Vagina (tissue), 2 donors: ENCODE data around the gene ARID1B. TPM values are rescaled to one million over a fixed set of nuclear protein-coding genes. Genes with fewer than 3 reads are reported as not detected.

ENCODE experiments used
- DNase-seq, 2 donors: peaks; one replicate each; pipeline ENCODE4 v3.0.0-alpha.2; 2017; ENCODE audit errors: extremely low spot score in 2 of 2
- H3K27ac ChIP-seq: fragments of 200-600 bp; sonication (generic); one replicate; pipeline ENCODE4 v1.5.1; 2019
- H3K27me3 ChIP-seq: fragments of 200-600 bp; sonication (generic); one replicate; pipeline ENCODE4 v1.5.1; 2019
- H3K36me3 ChIP-seq, 2 donors: fragments of 200-600 bp; sonication (generic); one replicate each; pipeline ENCODE4 v1.5.1; 2017 to 2019
- H3K4me1 ChIP-seq: fragments of 200-600 bp; sonication (generic); one replicate; pipeline ENCODE4 v1.5.1; 2019
- H3K4me3 ChIP-seq, 2 donors: fragments of 200-600 bp; sonication (generic); 1 replicate in 1 of 2; 2 replicates in 1 of 2; pipeline ENCODE4 v1.5.1; 2016 to 2019
- H3K9me3 ChIP-seq: fragments of 200-600 bp; sonication (generic); one replicate; pipeline ENCODE4 v1.5.1; 2019
- POLR2A ChIP-seq, 2 donors: fragments of 450-650 bp; IDR thresholded peaks; one replicate each; pipeline ENCODE4 v1.6.1; 2017; ENCODE audit warnings: antibody characterized with exemption in 2 of 2, mild to moderate bottlenecking in 2 of 2, moderate library complexity in 2 of 2
- POLR2AphosphoS5 ChIP-seq, 2 donors: sonication (generic); formaldehyde crosslinking; IDR thresholded peaks; one replicate each; pipeline ENCODE4 v1.9.0; 2017; ENCODE audit warnings: antibody characterized with exemption in 2 of 2, mild to moderate bottlenecking in 2 of 2, low read depth in 1 of 2; ENCODE audit not compliant: insufficient read depth in 1 of 2
- intact Hi-C: fragments of 100-400 bp; cut with DNase I; formaldehyde crosslinking; loops from one replicate; pipeline ENCODE4 v1.15.1; 2023
- total RNA-seq: library from RNA; depleted of rRNA; stranded (reverse); fragments of >200 nt; gene quantifications from one replicate; pipeline ENCODE4 v1.2.3, GENCODE V29; 2016
- TF ChIP-seq, protein P1 (sequence below), 3 experiments: fragments of 450-650 bp in 2 of 3; fragments of 200-600 bp in 1 of 3; sonication (generic) in 1 of 3; IDR thresholded peaks; one replicate each; pipeline ENCODE4 v1.5.1; 2017 to 2019; ENCODE audit warnings: antibody characterized with exemption in 3 of 3, mild to moderate bottlenecking in 2 of 3, moderate library complexity in 2 of 3

The ARID1B gene
- total RNA-seq, 1 donor from 2014 or later = 141 TPM

DNA sequence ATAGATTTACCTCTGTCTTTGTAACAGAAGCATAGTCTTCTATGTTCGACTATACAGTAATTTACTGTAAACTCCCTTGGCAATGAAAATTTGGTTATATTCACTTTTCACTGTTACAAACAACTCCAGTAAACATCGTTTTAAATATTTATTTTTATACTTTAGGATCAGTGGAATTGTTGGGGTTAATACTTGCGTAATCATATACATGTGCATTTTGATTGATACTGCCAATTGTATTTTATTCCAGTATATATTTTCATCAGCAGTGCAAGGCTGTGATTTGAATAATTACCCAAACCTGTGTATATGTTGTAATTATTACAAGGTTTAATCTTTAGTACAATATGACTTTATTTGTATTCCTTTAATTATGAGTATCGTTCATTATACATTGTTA lies 255.7 kb downstream of the ARID1B start:
- peak overlapping the region; percentile 70 for H3K27ac ChIP-seq
- intact Hi-C loops = no loop called here

DNA sequence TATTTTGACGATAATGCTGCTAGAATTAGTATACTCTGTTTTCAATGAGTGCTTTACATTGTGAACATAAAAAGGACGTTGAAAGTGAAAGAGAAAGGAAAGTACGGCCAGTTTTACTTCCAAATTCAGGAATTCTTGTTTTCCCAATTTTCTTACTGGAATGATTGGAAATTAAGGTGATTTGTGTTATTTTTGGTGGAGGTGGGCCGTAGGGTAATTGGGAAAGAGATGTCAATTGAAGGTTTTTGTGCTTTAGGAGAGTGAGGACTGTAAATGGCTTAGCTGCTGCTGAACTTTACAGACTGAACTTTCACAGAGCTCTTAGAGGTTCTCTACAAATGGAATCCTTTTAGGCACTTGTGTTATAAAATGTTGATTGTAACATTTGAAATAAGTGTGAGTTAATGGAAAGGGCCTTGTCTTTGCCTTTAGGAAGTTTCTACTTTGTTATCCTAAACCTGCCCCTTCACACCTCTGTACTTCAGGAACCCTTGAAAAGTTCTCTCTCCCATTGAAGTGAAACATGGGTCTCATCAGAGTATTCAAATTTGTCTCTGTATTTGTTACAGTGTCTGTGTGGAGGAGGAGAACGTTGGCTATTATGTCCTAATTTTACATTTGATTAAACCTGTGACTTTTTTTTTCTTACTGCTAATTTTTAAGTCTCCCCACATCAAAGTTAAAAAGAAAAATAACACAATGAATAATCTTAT lies 256.4 kb downstream of the ARID1B start:
- peaks cover 51% of the 10 kb centered on the region for H3K4me1 ChIP-seq
- intact Hi-C loops = no loop called here
- no peaks in the 10 kb centered on the region for H3K27me3 ChIP-seq
- no peaks in the 10 kb centered on the region for H3K9me3 ChIP-seq
- H3K36me3 ChIP-seq = no peaks in the 10 kb centered on the region
- DNase-seq = no peak
- H3K4me3 ChIP-seq = peak overlapping the region; percentile 41 to 42
- H3K27ac ChIP-seq = peak overlapping the region; percentile 70
- TF ChIP-seq POLR2AphosphoS5 (IDR thresholded peaks at IDR 0.05; ENCODE audit: insufficient read depth in 1 of 2, low read depth in 1 of 2) (no peak), POLR2A (IDR thresholded peaks at IDR 0.05) (no peak)
- TF ChIP-seq, protein P1, sequence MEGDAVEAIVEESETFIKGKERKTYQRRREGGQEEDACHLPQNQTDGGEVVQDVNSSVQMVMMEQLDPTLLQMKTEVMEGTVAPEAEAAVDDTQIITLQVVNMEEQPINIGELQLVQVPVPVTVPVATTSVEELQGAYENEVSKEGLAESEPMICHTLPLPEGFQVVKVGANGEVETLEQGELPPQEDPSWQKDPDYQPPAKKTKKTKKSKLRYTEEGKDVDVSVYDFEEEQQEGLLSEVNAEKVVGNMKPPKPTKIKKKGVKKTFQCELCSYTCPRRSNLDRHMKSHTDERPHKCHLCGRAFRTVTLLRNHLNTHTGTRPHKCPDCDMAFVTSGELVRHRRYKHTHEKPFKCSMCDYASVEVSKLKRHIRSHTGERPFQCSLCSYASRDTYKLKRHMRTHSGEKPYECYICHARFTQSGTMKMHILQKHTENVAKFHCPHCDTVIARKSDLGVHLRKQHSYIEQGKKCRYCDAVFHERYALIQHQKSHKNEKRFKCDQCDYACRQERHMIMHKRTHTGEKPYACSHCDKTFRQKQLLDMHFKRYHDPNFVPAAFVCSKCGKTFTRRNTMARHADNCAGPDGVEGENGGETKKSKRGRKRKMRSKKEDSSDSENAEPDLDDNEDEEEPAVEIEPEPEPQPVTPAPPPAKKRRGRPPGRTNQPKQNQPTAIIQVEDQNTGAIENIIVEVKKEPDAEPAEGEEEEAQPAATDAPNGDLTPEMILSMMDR (IDR thresholded peaks at IDR 0.05) = peak in 1 of 3 experiments; percentile 3

More for the DNA sequence above, 255.7 kb downstream of the ARID1B start:
- Histone ChIP-seq H3K4me3 (peak overlapping the region; percentile 41 to 42), H3K27me3 (no peaks in the 10 kb centered on the region), H3K9me3 (no peaks in the 10 kb centered on the region), H3K4me1 (peaks cover 51% of the 10 kb centered on the region), H3K36me3 (no peaks in the 10 kb centered on the region)
- TF ChIP-seq POLR2AphosphoS5 (IDR thresholded peaks at IDR 0.05; ENCODE audit: insufficient read depth in 1 of 2, low read depth in 1 of 2) (no peak), POLR2A (IDR thresholded peaks at IDR 0.05) (no peak)
- TF ChIP-seq, protein P1 (IDR thresholded peaks at IDR 0.05) = no peak
- DNase-seq = no peak

DNA sequence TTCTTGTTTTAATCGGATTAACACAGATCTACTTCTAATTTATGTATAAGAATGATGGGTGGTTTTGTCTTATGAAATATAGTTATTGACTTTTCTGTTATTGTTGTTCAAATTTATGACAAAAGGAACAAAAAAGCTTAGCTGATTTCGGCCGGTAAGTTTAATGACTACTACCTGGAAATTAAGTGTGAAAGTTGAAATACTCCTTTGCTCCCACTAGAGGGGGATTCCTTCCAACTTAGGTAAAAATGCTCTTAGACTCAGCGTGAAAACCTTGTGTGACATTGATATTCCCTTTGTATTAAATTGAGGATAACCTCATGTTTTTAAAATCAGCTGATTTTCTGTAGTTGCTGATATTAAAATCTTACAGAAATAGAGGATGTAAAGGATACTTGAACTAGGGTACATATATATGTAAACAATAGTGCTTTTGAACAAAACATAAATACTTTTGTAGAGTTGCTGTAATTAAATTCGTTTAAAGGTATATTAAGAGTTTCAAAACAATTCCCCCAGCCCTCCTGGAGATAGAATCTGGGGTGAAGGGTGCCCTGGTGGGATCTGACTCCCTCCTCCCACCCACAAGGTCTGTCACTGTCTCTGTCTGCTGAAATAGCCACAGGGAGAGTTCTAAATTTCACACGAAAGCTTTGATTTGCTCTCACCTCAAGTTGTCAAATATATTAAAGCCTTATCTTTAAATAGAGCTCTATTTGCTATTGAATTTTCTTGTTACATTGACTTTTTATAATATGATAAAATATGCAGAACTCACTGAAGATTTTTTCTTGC lies 257.5 kb downstream of the ARID1B start:
- H3K9me3 ChIP-seq = no peaks in the 10 kb centered on the region
- no peak for DNase-seq
- H3K4me1 ChIP-seq = peaks cover 51% of the 10 kb centered on the region
- H3K4me3 ChIP-seq = no peak overlapping the region
- no peaks in the 10 kb centered on the region for H3K27me3 ChIP-seq
- H3K36me3 ChIP-seq = no peaks in the 10 kb centered on the region
- H3K27ac ChIP-seq = peak overlapping the region; percentile 70
- TF ChIP-seq, protein P1 (IDR thresholded peaks at IDR 0.05) = peak in 2 of 3 experiments; percentile 28 to 37
- TF ChIP-seq POLR2A (IDR thresholded peaks at IDR 0.05) = no peak
- intact Hi-C loops = no loop called here

DNA sequence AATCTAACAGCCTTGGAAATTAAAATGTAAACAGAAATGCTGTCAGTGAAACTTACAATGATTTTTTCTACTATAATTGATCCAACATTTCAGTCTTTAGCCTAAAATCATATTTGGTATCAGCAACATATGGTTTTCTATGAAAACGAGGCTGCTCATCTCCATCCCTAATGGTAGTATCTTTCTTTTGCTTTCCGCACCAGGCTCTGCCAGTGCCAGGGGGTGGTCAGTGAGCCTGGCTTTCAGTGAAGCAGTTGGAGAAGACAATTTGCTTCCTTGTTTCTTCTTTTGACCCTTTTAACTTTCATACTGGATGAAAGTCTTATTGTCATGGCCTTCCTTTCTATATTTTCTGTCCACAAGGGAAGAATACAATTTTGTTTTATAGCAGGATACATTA lies 258.4 kb downstream of the ARID1B start:
- Histone ChIP-seq H3K9me3 (no peaks in the 10 kb centered on the region), H3K27ac (peak overlapping the region; percentile 62), H3K4me1 (peaks cover 51% of the 10 kb centered on the region), H3K36me3 (no peaks in the 10 kb centered on the region), H3K4me3 (no peak overlapping the region), H3K27me3 (no peaks in the 10 kb centered on the region)
- no peak for DNase-seq
- TF ChIP-seq, protein P1 (IDR thresholded peaks at IDR 0.05) = no peak
- TF ChIP-seq POLR2A (IDR thresholded peaks at IDR 0.05) (no peak), POLR2AphosphoS5 (IDR thresholded peaks at IDR 0.05; ENCODE audit: insufficient read depth in 1 of 2, low read depth in 1 of 2) (no peak)
- intact Hi-C loops = no loop called here
